OCI-LY1 (cell line): ENCODE data around the gene LZTR1.

Experiments used
- CTCF ChIP-seq: fragments of 200-600 bp; sonication (generic), shearing (Covaris generic); IDR thresholded peaks from 2 replicates; pipeline ENCODE4 v1.5.1; 2017; ENCODE audit warnings: mild to moderate bottlenecking, antibody characterized with exemption, low read length, moderate library complexity, mixed read lengths
- EZH2 ChIP-seq: fragments of 200-600 bp; sonication (generic), shearing (Covaris generic); IDR thresholded peaks from 2 replicates; pipeline ENCODE4 v1.8.0; 2017; ENCODE audit warnings: borderline replicate concordance, mixed run types, mild to moderate bottlenecking, antibody characterized with exemption, low read length, moderate library complexity, mixed read lengths

GRCh38 chr22:20979940-20980453 lies 2.1 kb upstream of the LZTR1 start:
- no peak for TF ChIP-seq CTCF
- no peak for TF ChIP-seq EZH2
